Measurements from ENCODE around the gene CIROP.
A peak's percentile ranks its signal among the peaks of the same experiment; 100 is the strongest.

The CIROP gene

DNA sequence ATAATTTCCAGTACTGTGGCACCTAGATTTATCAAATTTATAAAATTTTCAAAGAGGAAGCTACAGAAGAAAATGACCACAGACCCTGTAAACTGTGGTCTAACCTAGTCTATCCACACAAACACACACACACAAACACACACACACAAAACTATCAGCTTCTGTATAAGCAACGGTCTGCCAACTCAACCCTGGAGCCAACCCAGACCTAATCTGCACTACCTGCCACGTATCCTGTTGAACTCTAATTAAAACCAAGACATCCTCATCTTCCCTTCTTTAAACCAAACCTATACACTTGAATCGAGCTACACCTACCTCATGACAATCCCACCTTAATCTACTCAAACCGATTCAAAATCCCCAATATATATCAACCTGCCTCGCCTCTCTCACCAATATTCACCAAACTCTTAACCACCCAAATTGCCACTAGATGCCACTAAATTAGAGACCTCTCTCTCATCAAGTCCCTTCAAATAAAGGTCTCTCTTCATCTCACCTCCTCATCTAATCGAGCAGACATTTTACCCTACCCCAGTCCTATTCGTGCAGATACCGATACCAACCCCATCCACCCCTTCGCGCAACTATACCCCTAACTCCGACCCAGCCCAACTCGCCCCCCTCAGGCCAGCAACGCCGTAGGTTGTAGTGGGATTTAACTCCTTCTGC, 10.7 kb downstream of the CIROP start:
- Histone ChIP-seq H3K4me2 (ENCODE audit: low read length) (peak overlapping the region; percentile 96), H3K36me3 (replicated peaks; ENCODE audit: low read depth, low read length) (peaks cover 43% of the 10 kb centered on the region), H3K79me2 (ENCODE audit: low read length) (peaks cover 71% of the 10 kb centered on the region), H3K9ac (ENCODE audit: low read length) (peak overlapping the region; percentile 88), H3K27ac (ENCODE audit: low read length) (peak overlapping the region; percentile 79), H4K20me1 (ENCODE audit: insufficient read depth, low read length) (peaks cover 17% of the 10 kb centered on the region), H2AFZ (ENCODE audit: low read depth, low read length) (no peak overlapping the region), H3K4me3 (ENCODE audit: low read length) (peak overlapping the region; percentile 86), H3K27me3 (ENCODE audit: low read depth, low read length) (no peaks in the 10 kb centered on the region), H3K9me3 (ENCODE audit: insufficient read depth, low read length) (no peaks in the 10 kb centered on the region), H3K4me1 (ENCODE audit: low read length) (peaks cover 14% of the 10 kb centered on the region)
- TF ChIP-seq, protein P1, sequence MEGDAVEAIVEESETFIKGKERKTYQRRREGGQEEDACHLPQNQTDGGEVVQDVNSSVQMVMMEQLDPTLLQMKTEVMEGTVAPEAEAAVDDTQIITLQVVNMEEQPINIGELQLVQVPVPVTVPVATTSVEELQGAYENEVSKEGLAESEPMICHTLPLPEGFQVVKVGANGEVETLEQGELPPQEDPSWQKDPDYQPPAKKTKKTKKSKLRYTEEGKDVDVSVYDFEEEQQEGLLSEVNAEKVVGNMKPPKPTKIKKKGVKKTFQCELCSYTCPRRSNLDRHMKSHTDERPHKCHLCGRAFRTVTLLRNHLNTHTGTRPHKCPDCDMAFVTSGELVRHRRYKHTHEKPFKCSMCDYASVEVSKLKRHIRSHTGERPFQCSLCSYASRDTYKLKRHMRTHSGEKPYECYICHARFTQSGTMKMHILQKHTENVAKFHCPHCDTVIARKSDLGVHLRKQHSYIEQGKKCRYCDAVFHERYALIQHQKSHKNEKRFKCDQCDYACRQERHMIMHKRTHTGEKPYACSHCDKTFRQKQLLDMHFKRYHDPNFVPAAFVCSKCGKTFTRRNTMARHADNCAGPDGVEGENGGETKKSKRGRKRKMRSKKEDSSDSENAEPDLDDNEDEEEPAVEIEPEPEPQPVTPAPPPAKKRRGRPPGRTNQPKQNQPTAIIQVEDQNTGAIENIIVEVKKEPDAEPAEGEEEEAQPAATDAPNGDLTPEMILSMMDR (IDR thresholded peaks at IDR 0.05; ENCODE audit: low read depth, low read length), result peak; percentile 48
- no peak for TF ChIP-seq EZH2phosphoT487 (IDR thresholded peaks at IDR 0.05; ENCODE audit: low read depth)

DNA sequence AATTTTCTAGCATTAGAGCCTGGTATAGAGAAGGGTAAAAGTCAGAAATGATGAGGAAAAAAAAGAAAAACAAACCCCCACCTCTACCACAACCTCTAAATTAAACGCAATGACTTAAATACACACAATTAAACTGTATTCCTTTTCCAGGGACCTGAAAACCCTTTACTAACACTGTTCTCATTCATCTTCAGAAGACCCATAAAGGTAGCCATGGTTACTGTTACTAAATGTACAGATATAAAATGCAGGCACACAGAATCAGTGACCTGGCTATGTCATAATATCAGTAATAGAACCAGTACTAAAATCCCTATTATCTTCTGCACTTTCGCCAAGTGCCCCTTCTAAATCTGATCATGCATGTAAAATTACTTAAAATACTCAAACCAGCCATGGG, 11.3 kb downstream of the CIROP start:
- H3K9me3 ChIP-seq (ENCODE audit: insufficient read depth, low read length), result no peaks in the 10 kb centered on the region
- peaks cover 41% of the 10 kb centered on the region for H3K36me3 ChIP-seq (replicated peaks; ENCODE audit: low read depth, low read length)
- H3K9ac ChIP-seq (ENCODE audit: low read length), result peak overlapping the region; percentile 88
- H3K4me3 ChIP-seq (ENCODE audit: low read length), result peak overlapping the region; percentile 86
- H3K4me2 ChIP-seq (ENCODE audit: low read length), result peak overlapping the region; percentile 96
- peaks cover 71% of the 10 kb centered on the region for H3K79me2 ChIP-seq (ENCODE audit: low read length)
- H3K27me3 ChIP-seq (ENCODE audit: low read depth, low read length), result no peaks in the 10 kb centered on the region
- H3K27ac ChIP-seq (ENCODE audit: low read length), result no peak overlapping the region
- H3K4me1 ChIP-seq (ENCODE audit: low read length), result peaks cover 14% of the 10 kb centered on the region
- peaks cover 17% of the 10 kb centered on the region for H4K20me1 ChIP-seq (ENCODE audit: insufficient read depth, low read length)
- TF ChIP-seq EZH2phosphoT487 (IDR thresholded peaks at IDR 0.05; ENCODE audit: low read depth), result no peak
- TF ChIP-seq, protein P1 (IDR thresholded peaks at IDR 0.05; ENCODE audit: low read depth, low read length), result no peak
- H2AFZ ChIP-seq (ENCODE audit: low read depth, low read length), result no peak overlapping the region

DNA sequence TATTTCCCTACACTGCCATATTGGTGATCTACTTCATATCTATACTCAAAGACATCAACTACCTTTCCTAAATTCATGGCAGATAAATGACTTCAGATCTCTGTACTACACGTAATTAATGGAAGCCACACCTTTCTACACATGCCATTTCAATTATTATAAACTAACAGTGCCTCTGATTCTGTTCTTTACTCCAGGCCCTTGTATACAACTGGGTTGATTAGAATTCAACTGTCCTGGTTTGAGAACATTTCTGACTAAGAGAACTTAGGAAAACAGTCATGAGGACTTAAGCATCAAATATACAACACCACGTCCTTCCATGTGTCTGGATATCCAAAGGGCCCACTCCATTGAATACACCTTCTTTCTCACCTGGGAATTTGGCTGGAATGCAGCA, 11.7 kb downstream of the CIROP start:
- peaks cover 68% of the 10 kb centered on the region for H3K79me2 ChIP-seq (ENCODE audit: low read length)
- H3K9me3 ChIP-seq (ENCODE audit: insufficient read depth, low read length), result no peaks in the 10 kb centered on the region
- peaks cover 41% of the 10 kb centered on the region for H3K36me3 ChIP-seq (replicated peaks; ENCODE audit: low read depth, low read length)
- peaks cover 17% of the 10 kb centered on the region for H4K20me1 ChIP-seq (ENCODE audit: insufficient read depth, low read length)
- H3K27ac ChIP-seq (ENCODE audit: low read length), result no peak overlapping the region
- TF ChIP-seq EZH2phosphoT487 (IDR thresholded peaks at IDR 0.05; ENCODE audit: low read depth), result no peak
- TF ChIP-seq, protein P1 (IDR thresholded peaks at IDR 0.05; ENCODE audit: low read depth, low read length), result no peak
- H3K4me3 ChIP-seq (ENCODE audit: low read length), result no peak overlapping the region
- peaks cover 14% of the 10 kb centered on the region for H3K4me1 ChIP-seq (ENCODE audit: low read length)
- H3K4me2 ChIP-seq (ENCODE audit: low read length), result peak overlapping the region; percentile 96
- no peaks in the 10 kb centered on the region for H3K27me3 ChIP-seq (ENCODE audit: low read depth, low read length)
- no peak overlapping the region for H3K9ac ChIP-seq (ENCODE audit: low read length)
- H2AFZ ChIP-seq (ENCODE audit: low read depth, low read length), result no peak overlapping the region

DNA sequence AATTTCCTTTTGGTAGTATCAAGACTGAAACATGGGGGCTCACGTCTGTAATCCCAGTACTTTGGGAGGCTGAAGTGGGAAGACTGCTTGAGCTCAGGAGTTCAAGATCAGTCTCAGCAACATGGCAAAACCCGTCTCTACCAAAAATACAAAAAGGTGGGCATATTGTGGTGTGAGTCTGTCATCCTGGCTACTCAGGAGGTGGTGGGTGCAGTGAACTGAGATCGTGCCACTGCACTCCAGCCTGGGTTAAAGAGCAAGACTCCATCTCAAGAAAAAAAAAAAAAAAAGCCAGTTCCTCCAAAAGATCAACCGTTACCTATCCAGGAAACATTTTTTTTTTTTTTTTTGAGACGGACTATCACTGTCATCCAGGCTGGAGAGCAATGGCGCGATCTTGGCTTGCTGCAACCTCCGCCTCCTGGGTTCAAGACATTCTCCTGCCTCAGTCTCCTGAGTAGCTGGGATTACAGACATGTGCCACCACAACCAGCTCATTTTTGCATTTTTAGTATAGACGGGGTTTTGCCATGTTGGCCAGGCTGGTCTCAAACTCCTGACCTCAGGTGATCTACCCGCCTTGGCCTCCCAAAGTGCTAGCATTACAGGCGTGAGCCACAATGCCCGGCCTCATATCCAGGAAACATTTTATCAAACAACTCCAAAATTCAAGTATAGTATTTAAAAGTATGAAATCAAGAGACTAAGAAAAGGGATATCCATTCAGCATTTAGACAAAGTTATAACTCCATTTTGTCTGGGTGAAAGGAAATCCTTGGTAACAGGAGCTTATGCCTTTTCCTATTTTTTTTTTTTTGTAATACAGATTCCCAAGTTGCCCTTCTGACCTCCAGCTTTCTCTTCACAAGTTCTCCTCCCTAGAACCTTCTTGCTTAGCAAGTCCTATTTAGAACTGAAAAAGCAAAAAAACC, 13.2 kb downstream of the CIROP start:
- H3K79me2 ChIP-seq (ENCODE audit: low read length), result peaks cover 54% of the 10 kb centered on the region
- peaks cover 49% of the 10 kb centered on the region for H3K36me3 ChIP-seq (replicated peaks; ENCODE audit: low read depth, low read length)
- H4K20me1 ChIP-seq (ENCODE audit: insufficient read depth, low read length), result peaks cover 17% of the 10 kb centered on the region
- no peak overlapping the region for H2AFZ ChIP-seq (ENCODE audit: low read depth, low read length)
- no peak overlapping the region for H3K4me3 ChIP-seq (ENCODE audit: low read length)
- H3K9me3 ChIP-seq (ENCODE audit: insufficient read depth, low read length), result no peaks in the 10 kb centered on the region
- H3K4me2 ChIP-seq (ENCODE audit: low read length), result no peak overlapping the region
- no peak overlapping the region for H3K27ac ChIP-seq (ENCODE audit: low read length)
- peaks cover 10% of the 10 kb centered on the region for H3K4me1 ChIP-seq (ENCODE audit: low read length)
- TF ChIP-seq EZH2phosphoT487 (IDR thresholded peaks at IDR 0.05; ENCODE audit: low read depth), result no peak
- TF ChIP-seq, protein P1 (IDR thresholded peaks at IDR 0.05; ENCODE audit: low read depth, low read length), result no peak
- H3K27me3 ChIP-seq (ENCODE audit: low read depth, low read length), result no peaks in the 10 kb centered on the region
- H3K9ac ChIP-seq (ENCODE audit: low read length), result no peak overlapping the region

All from OCI-LY3 (cell line).